ENCODE data around the gene PLCXD1. TPM values are rescaled to one million over a fixed set of nuclear protein-coding genes. Genes with fewer than 3 reads are reported as not detected.
"Not testable (repeated sequence)": the region's sequence is repeated elsewhere in the genome, so short reads cannot be mapped to it uniquely, and the experiment has no call there.

The PLCXD1 gene
- total RNA-seq, 1 experiment from 2014 or later, result 49.4 TPM

DNA sequence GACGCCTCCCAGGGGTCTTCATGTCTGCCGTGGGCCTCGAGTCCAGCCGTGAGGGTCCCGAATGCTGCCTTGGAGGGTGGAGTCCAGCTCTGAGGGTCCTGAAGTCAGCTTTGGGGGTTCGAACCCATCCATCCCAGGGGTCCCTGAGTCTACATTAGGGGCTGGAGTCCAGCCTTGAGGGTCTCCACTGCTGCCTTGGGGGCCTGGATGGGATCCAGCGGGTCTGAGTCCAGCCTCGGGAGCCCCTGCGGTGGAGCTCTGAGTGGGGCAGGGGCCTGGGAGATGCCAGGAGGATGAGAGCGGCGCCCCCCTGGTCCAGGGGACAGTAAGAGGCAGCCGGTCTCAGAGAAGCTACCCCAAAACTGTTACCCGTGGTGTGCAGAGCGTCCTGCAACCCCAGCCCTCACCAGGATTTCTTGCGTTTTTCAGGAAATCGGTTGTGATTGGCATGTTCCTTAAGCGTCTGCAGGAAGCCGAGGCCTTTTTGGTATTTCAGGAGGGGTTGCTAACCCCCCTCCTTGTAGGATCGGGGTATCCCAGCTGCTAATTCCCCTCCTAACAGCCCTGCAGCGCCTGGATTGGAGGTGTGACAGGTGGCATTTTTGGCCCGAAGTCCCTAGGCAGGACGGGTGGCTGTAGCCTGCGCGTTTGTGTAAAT lies 39.1 kb downstream of the PLCXD1 start:
- Histone ChIP-seq H3K9me2 (replicated peaks; ENCODE audit: insufficient read depth, low read length) (no peaks in the 10 kb centered on the region), H4K20me1 (ENCODE audit: insufficient read depth, low read depth, low read length) (peaks cover 7% of the 10 kb centered on the region; the same call in 1 of the 2 replicates), H3K36me3 (ENCODE audit: insufficient read depth, low read length) (peaks cover 11% of the 10 kb centered on the region), H3K4me3 (ENCODE audit: low read length) (peak overlapping the region; percentile 97), H3K27ac (ENCODE audit: low read length) (peak overlapping the region; percentile 87), H3K79me2 (ENCODE audit: low read length) (peaks cover 28% of the 10 kb centered on the region), H3K4me1 (ENCODE audit: low read length) (peaks cover 25% of the 10 kb centered on the region), H3K9ac (ENCODE audit: low read length) (peak overlapping the region; percentile 100), H3K4me2 (ENCODE audit: low read depth, low read length, poor library complexity, severe bottlenecking) (peak overlapping the region; percentile 69), H3K27me3 (ENCODE audit: low read length) (no peaks in the 10 kb centered on the region), H3K9me3 (ENCODE audit: low read length) (no peaks in the 10 kb centered on the region), H2AFZ (ENCODE audit: low read length) (no peak overlapping the region)
- DNase-seq, result no peak

DNA sequence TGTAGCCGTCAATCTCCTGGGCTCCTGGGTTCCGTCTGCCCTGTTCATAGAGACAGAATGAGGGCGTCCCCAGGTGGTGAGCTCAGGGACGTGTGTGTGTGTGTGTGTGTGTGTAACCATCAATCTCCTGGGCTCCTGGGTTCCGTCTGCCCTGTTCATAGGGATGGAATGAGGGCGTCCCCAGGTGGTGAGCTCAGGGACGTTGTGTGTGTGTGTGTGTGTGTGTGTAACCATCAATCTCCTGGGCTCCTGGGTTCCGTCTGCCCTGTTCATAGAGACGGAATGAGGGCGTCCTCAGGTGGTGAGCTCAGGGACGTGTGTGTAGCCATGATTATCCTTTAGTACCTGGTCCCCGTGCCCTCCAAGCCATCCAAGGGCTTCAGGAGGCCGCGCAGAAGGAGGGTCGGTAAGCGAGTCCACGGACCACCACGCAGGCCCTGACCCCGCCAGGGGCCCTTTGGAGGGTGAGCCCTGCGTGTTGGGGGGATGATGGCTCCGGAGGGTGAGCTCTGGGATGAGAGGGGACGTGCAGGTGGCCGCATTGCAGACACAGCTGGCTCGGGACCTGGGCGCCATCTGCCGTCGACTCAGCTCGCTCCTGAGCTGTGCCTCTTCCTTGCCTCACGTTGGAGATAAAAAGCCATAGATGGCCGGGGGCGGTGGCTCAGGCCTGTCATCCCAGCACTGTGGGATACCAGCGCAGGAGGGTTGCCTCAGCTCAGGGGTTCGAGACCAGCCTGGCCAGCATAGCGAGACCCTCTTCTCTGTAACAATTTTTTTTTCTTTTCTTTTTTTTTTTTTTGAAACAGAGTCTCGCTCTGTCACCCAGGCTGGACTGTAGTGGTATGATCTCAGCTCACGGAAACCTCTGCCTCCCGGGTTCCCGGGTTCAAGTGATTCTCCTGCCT lies 42.8 kb downstream of the PLCXD1 start:
- Histone ChIP-seq H3K9me3 (ENCODE audit: low read length) (no peaks in the 10 kb centered on the region), H4K20me1 (ENCODE audit: insufficient read depth, low read depth, low read length) (no peaks in the 10 kb centered on the region), H3K9me2 (replicated peaks; ENCODE audit: insufficient read depth, low read length) (no peaks in the 10 kb centered on the region), H3K4me3 (ENCODE audit: low read length) (no peak overlapping the region), H3K4me1 (ENCODE audit: low read length) (peaks cover 18% of the 10 kb centered on the region), H3K4me2 (ENCODE audit: low read depth, low read length, poor library complexity, severe bottlenecking) (no peak overlapping the region), H2AFZ (ENCODE audit: low read length) (no peak overlapping the region), H3K36me3 (ENCODE audit: insufficient read depth, low read length) (no peaks in the 10 kb centered on the region), H3K27ac (ENCODE audit: low read length) (no peak overlapping the region), H3K9ac (ENCODE audit: low read length) (no peak overlapping the region), H3K79me2 (ENCODE audit: low read length) (peaks cover 15% of the 10 kb centered on the region), H3K27me3 (ENCODE audit: low read length) (no peaks in the 10 kb centered on the region)
- DNase-seq, result peak; percentile 81

DNA sequence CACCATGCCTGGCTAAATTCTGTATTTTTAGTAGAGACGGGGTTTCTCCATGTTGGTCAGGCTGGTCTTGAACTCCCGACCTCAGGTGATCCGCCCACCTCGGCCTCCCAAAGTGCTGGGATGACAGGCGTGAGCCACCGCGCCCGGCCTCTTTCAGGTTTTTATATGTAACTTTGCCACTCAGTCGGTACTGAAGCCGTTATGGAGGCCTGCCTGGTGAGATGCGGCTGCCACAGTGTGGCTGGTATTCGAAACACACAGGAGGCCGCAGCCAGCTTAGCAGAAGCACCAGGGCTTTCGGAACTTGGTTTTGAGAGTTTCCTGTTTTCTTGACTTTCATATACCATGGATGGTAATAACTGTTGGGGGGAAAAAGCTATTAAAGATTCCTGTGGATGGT lies 43.5 kb downstream of the PLCXD1 start:
- H2AFZ ChIP-seq (ENCODE audit: low read length); H3K27ac ChIP-seq (ENCODE audit: low read length); H3K79me2 ChIP-seq (ENCODE audit: low read length); H3K4me2 ChIP-seq (ENCODE audit: low read depth, low read length, poor library complexity, severe bottlenecking); H3K36me3 ChIP-seq (ENCODE audit: insufficient read depth, low read length); H3K9ac ChIP-seq (ENCODE audit: low read length); H4K20me1 ChIP-seq (ENCODE audit: insufficient read depth, low read depth, low read length); DNase-seq; H3K9me2 ChIP-seq (replicated peaks; ENCODE audit: insufficient read depth, low read length); H3K4me3 ChIP-seq (ENCODE audit: low read length); H3K9me3 ChIP-seq (ENCODE audit: low read length); H3K27me3 ChIP-seq (ENCODE audit: low read length): not testable (repeated sequence)
- peaks cover 18% of the 10 kb centered on the region for H3K4me1 ChIP-seq (ENCODE audit: low read length)

DNA sequence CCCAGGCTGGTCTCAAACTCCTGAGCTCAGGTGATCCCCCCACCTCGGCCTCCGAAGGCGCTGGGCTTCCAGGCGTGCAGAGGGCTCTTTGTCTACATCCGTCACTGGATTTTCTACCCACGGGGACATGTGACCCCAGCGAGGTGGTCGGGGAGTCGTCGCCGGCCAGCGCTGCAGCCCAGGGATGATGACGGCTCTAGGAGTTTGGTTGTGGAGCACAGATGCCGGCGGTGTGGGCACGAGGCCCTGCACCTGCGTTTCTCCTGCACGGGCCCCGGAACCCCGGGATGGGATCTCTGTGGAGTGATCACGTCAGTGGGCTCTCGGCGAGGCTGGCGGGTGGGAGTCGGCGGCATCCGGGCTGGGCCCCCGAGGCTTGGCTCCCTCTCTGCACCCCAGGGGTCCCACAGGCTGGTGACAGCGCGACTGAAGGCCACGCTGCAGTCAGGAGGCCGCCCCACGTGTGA lies 46.5 kb downstream of the PLCXD1 start:
- Histone ChIP-seq H3K27me3 (ENCODE audit: low read length) (no peaks in the 10 kb centered on the region), H4K20me1 (ENCODE audit: insufficient read depth, low read depth, low read length) (no peaks in the 10 kb centered on the region), H3K9me2 (replicated peaks; ENCODE audit: insufficient read depth, low read length) (no peaks in the 10 kb centered on the region), H3K4me1 (ENCODE audit: low read length) (peaks cover 7% of the 10 kb centered on the region), H3K9ac (ENCODE audit: low read length) (no peak overlapping the region), H3K36me3 (ENCODE audit: insufficient read depth, low read length) (no peaks in the 10 kb centered on the region; the same call in 1 of the 2 replicates), H3K9me3 (ENCODE audit: low read length) (no peaks in the 10 kb centered on the region), H2AFZ (ENCODE audit: low read length) (no peak overlapping the region), H3K27ac (ENCODE audit: low read length) (no peak overlapping the region), H3K79me2 (ENCODE audit: low read length) (no peaks in the 10 kb centered on the region), H3K4me3 (ENCODE audit: low read length) (no peak overlapping the region), H3K4me2 (ENCODE audit: low read depth, low read length, poor library complexity, severe bottlenecking) (no peak overlapping the region)
- DNase-seq, result no peak

DNA sequence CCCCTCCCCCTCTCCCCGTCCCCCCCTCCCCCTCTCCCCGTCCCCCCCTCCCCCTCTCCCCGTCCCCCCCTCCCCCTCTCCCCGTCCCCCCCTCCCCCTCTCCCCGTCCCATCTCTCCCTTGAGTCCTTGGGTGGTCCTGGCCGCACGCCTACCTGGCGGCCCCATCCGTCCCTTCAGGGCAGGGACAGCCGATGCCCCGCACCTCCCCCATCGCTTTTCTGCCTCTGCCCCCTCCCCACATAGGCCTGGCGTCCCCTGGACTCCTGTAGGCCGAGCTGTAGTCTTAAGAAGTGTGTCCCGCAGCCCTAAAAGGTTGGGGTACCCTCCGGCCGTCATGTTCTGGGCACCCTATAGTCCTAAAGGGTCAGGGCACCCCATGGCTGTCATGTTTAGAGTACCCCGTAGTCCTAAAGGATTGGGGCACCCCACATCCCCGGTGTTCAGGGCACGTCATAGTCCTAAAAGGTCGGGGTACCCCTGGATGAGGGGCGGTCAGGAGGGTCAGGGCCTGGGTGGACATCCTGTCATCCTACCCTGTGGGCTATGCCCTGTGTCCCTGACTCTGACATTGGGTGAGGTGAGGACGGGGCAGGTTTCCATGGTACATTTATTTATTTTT lies 48.2 kb downstream of the PLCXD1 start:
- Histone ChIP-seq H2AFZ (ENCODE audit: low read length) (no peak overlapping the region), H3K4me1 (ENCODE audit: low read length) (no peaks in the 10 kb centered on the region), H3K27me3 (ENCODE audit: low read length) (no peaks in the 10 kb centered on the region), H3K9me3 (ENCODE audit: low read length) (no peaks in the 10 kb centered on the region), H3K4me2 (ENCODE audit: low read depth, low read length, poor library complexity, severe bottlenecking) (no peak overlapping the region), H3K36me3 (ENCODE audit: insufficient read depth, low read length) (peaks cover 3% of the 10 kb centered on the region; the same call in 1 of the 2 replicates), H4K20me1 (ENCODE audit: insufficient read depth, low read depth, low read length) (no peaks in the 10 kb centered on the region), H3K27ac (ENCODE audit: low read length) (no peak overlapping the region), H3K4me3 (ENCODE audit: low read length) (no peak overlapping the region), H3K9ac (ENCODE audit: low read length) (no peak overlapping the region), H3K9me2 (replicated peaks; ENCODE audit: insufficient read depth, low read length) (no peaks in the 10 kb centered on the region), H3K79me2 (ENCODE audit: low read length) (no peaks in the 10 kb centered on the region)
- DNase-seq, result no peak

DNA sequence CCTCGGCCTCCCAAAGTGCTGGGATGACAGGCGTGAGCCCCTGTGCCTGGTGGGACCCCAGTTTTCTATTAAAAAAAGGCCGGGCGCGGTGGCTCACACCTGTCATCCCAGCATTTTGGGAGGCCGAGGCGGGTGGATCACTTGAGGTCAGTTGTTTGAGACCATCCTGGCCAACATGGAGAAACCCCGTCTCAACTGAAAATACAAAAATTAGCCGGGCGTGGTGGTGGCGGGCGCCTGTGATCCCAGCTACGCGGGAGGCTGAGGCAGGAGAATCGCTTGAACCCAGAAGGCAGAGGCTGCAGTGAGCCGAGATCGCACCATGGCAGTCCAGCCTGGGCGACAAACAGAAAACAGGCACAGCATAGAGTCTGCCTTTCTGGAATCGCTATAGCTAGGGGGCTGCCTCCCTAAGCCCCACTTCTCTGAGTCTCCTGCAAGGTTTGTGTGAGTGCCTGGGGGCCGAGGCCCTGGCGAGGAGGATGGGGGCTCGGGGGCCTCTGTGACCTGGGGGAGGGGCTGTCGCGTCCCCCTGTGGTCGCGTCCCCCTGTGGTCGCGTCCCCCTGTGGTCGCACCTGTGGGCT lies 49.1 kb downstream of the PLCXD1 start:
- H3K9me2 ChIP-seq (replicated peaks; ENCODE audit: insufficient read depth, low read length); H3K9ac ChIP-seq (ENCODE audit: low read length); H4K20me1 ChIP-seq (ENCODE audit: insufficient read depth, low read depth, low read length); H3K4me1 ChIP-seq (ENCODE audit: low read length); DNase-seq; H3K36me3 ChIP-seq (ENCODE audit: insufficient read depth, low read length); H3K4me2 ChIP-seq (ENCODE audit: low read depth, low read length, poor library complexity, severe bottlenecking); H3K27me3 ChIP-seq (ENCODE audit: low read length); H3K79me2 ChIP-seq (ENCODE audit: low read length); H3K27ac ChIP-seq (ENCODE audit: low read length); H2AFZ ChIP-seq (ENCODE audit: low read length); H3K9me3 ChIP-seq (ENCODE audit: low read length); H3K4me3 ChIP-seq (ENCODE audit: low read length): not testable (repeated sequence)

DNA sequence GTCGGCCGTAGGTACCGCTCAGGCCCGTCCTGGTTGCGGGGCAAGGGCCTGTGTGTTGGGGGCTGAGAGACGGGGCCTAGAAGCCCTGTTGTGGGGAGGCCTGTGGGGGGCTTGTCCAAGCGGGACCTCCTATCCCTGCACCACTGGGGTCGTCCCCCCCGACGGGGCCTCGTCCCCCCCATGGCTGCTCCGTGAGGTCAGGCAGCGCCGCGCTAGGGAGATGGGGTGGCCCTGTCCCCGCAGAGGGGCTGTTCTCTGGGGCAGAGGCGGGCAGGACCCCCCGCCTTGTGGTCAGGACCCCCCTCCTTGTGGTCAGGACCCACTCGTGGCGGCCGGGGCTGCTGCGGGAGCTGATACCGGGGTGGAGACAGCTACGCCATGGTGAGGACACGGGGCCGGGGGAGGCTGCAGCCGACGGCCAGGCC lies 49.6 kb downstream of the PLCXD1 start:
- H3K27ac ChIP-seq (ENCODE audit: low read length), result no peak overlapping the region
- H3K27me3 ChIP-seq (ENCODE audit: low read length), result no peaks in the 10 kb centered on the region
- H3K79me2 ChIP-seq (ENCODE audit: low read length), result no peaks in the 10 kb centered on the region
- H2AFZ ChIP-seq (ENCODE audit: low read length), result no peak overlapping the region
- H3K9me2 ChIP-seq (replicated peaks; ENCODE audit: insufficient read depth, low read length), result no peaks in the 10 kb centered on the region
- no peak overlapping the region for H3K4me2 ChIP-seq (ENCODE audit: low read depth, low read length, poor library complexity, severe bottlenecking)
- no peak overlapping the region for H3K4me3 ChIP-seq (ENCODE audit: low read length)
- no peak for DNase-seq
- H3K9me3 ChIP-seq (ENCODE audit: low read length), result no peaks in the 10 kb centered on the region
- peaks cover 3% of the 10 kb centered on the region; the same call in 1 of the 2 replicates for H3K36me3 ChIP-seq (ENCODE audit: insufficient read depth, low read length)
- H4K20me1 ChIP-seq (ENCODE audit: insufficient read depth, low read depth, low read length), result no peaks in the 10 kb centered on the region
- H3K9ac ChIP-seq (ENCODE audit: low read length), result no peak overlapping the region
- no peaks in the 10 kb centered on the region for H3K4me1 ChIP-seq (ENCODE audit: low read length)

All from Karpas-422 (cell line).